T-helper 2 cell (primary cell): Measurements from ENCODE around the gene CDK6.

Experiments
- DNase-seq, 5 experiments: peaks; one replicate each; pipeline versions ENCODE4 v3.0.0 to v3.0.0-alpha.2; 2012 to 2022

CDK6 gene

DNA sequence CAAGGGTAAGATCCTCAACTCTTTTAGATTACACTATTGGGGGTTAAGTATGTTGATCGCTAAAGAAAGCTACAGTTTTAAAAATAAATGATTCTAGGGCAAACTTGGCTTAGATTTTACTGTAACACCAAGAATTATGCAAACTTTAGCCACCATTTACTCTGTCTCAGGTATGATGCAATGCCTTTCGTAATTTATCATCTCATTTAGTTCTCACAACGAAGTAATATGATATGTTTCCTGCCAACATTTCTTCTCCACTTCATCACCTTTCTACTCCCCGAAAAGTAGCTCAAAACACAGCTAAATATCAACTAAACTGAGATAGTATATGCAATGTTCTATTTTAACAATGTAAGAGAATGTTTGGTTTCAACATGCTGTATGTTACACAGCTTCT, 267.2 kb downstream of the CDK6 start:
- DNase-seq, result no peak

GRCh38 chr7:92567460-92567859, 268.9 kb downstream of the CDK6 start:
- DNase-seq, result no peak

DNA sequence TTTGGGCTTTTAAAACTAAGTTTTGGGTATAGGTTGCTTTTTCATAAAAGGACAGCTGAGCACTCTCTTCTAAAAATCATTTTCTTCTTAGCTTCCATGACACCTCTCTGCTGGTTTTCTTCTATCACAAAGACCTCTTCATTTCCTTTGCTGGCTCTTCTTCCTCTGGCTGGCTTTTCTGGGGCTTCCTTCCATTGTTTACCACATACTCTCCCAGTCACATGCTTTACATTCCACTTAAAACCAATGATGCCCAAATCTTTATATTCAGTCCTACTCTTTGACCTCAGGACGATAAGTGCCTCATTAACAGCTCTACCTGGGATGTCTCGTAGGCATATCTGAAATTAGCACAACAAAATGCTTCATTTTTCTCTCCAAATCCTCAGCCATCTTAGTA, 273.0 kb downstream of the CDK6 start:
- no peak for DNase-seq

DNA sequence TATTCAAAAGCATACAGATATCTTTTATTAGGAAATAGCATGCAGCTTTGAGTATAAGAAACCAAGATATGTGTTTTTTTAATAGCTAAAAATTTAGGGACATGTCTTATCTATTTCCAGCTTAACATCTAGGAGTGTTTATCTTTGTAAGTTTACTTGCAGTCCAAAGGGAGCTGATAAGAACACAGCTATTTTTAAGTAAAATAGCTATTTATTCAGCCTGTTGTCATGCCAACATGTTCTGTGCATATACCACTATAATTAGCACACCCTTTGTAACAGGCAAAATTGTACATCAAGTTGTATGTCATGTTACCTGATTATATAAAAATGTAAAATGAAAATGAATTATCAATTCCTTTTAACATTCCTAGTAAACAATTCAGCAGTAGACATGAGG, 275.8 kb downstream of the CDK6 start:
- DNase-seq, result no peak

GRCh38 chr7:92557808-92558362, 278.5 kb downstream of the CDK6 start:
- DNase-seq, result no peak

- DNase-seq, result no peak
These were observed 279.1 kb downstream of the CDK6 start for GRCh38 chr7:92557249-92557648.
